ENCODE results near the gene ZMYM1.

DNA sequence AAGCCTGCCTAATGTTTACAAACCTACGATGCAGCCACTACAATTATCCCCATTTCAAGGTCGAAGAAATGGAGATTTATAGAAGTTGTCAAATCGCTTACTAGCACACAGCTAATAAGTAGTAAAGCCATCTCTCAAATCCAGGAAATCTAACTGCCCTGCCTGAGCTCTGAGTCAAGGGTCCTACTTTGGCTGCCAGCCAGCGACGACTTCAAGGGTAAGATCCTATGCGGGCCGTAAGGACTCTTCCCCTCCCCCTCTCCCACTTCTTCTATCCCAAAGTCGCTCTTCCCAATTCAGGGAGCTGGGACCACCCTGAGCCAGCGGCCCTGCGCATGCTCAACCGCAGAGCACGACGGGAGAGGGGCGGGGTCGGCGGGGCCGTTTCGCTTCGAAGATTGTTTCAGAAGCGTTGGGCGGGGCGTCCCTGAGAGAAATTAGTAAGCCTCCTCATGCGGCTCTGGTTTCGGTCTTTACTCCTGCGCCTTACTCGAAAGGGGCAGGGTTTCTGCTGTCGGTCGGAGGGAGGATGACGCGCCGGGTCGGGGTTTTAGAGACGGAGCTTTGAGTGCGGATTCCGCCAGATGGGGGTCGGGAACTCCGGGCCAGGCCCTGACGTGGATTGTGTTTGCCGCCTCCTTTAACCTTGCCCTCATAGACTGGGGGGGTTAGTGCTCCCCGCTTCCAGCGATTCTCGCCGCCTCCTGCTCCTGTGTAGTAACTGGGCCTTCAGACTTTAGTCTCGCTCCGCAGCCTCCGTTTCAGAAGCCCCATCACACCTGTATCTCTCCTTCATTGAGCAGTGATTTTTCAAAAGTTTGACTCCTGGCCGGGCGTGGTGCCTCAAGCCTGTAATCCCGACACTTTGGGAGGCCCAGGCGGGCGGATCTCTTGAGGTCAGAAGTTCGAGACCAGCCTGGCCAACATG is at the start of gene ZMYM1:
- TF ChIP-seq CTCF (IDR thresholded peaks at IDR 0.05) (peak in 2 of 4 experiments; percentile 6 to 27), POLR2A (IDR thresholded peaks at IDR 0.05) (peak in 1 of 2 donors; percentile 46)

All from uterus (tissue), 2 donors.